HepG2 (cell line): ENCODE measurements around the gene ZNF772. TPM values are rescaled to one million over a fixed set of nuclear protein-coding genes. Genes with fewer than 3 reads are reported as not detected.

Source experiments
- AHR ChIP-seq: IDR thresholded peaks from 2 replicates; pipeline ENCODE4 v1.6.1; 2018; ENCODE audit warnings: missing genetic modification reagents, missing compliant biosample characterization
- ARID3A ChIP-seq: IDR thresholded peaks from 2 replicates; pipeline ENCODE4 v1.6.1; 2012; ENCODE audit warnings: low read depth, low read length, improper control_type of control experiment
- ELF3 ChIP-seq: IDR thresholded peaks from 2 replicates; pipeline ENCODE4 v1.6.1; 2016; ENCODE audit warnings: missing genetic modification reagents, missing compliant biosample characterization
- FOXO4 ChIP-seq: sonication (generic); formaldehyde crosslinking; conservative IDR thresholded peaks from 2 replicates; pipeline ENCODE4 v1.8.1; 2023; ENCODE audit warnings: missing genetic modification reagents
- GATAD2A ChIP-seq: IDR thresholded peaks from 2 replicates; pipeline ENCODE4 v1.6.1; 2016
- JUNB ChIP-seq: sonication (generic); formaldehyde crosslinking; IDR thresholded peaks from 2 replicates; pipeline ENCODE4 v1.8.0; 2022; ENCODE audit warnings: missing genetic modification reagents, mild to moderate bottlenecking, borderline replicate concordance
- KAT8 ChIP-seq: IDR thresholded peaks from 2 replicates; pipeline ENCODE4 v1.6.1; 2016; ENCODE audit warnings: missing genetic modification reagents, missing compliant biosample characterization
- MAX ChIP-seq: IDR thresholded peaks from 2 replicates; pipeline ENCODE4 v1.6.1; 2012; ENCODE audit warnings: inconsistent platforms
- MED13 ChIP-seq: sonication (generic); formaldehyde crosslinking; IDR thresholded peaks from 2 replicates; pipeline ENCODE4 v1.5.0; 2020; ENCODE audit warnings: missing genetic modification reagents
- MXD4 ChIP-seq: IDR thresholded peaks from 2 replicates; pipeline ENCODE4 v1.6.1; 2016; ENCODE audit warnings: mild to moderate bottlenecking, missing biosample characterization, missing genetic modification reagents
- NBN ChIP-seq: fragments of 450-650 bp; conservative IDR thresholded peaks from 2 replicates; pipeline ENCODE4 v1.6.1; 2017
- PAX8 ChIP-seq: sonication (generic); formaldehyde crosslinking; IDR thresholded peaks from 2 replicates; pipeline ENCODE4 v1.8.0; 2022; ENCODE audit warnings: mild to moderate bottlenecking, missing genetic modification reagents, borderline replicate concordance
- SOX13 ChIP-seq, 3 experiments: fragments of 450-650 bp in 1 of 3; sonication (generic) in 1 of 3; formaldehyde crosslinking in 1 of 3; IDR thresholded peaks in 2 of 3; conservative IDR thresholded peaks in 1 of 3; 2 replicates each; pipeline versions ENCODE4 v1.5.0 to v1.6.1; 2016 to 2020; ENCODE audit warnings: antibody characterized with exemption in 1 of 3, mild to moderate bottlenecking in 1 of 3, missing compliant biosample characterization in 1 of 3, missing genetic modification reagents in 1 of 3, moderate library complexity in 1 of 3
- STAT6 ChIP-seq: sonication (generic); formaldehyde crosslinking; IDR thresholded peaks from 2 replicates; pipeline ENCODE4 v1.4.0; 2020; ENCODE audit warnings: missing genetic modification reagents, mild to moderate bottlenecking, borderline replicate concordance
- ZBTB34 ChIP-seq: sonication (generic); formaldehyde crosslinking; IDR thresholded peaks from 2 replicates; pipeline ENCODE4 v1.8.0; 2022; ENCODE audit warnings: mild to moderate bottlenecking, missing genetic modification reagents
- ZBTB49 ChIP-seq: sonication (generic); formaldehyde crosslinking; IDR thresholded peaks from 2 replicates; pipeline ENCODE4 v1.4.0; 2020; ENCODE audit warnings: missing genetic modification reagents, borderline replicate concordance
- ZKSCAN1 ChIP-seq: fragments of 150-350 bp; IDR thresholded peaks from 2 replicates; pipeline ENCODE4 v1.6.1; 2014; ENCODE audit warnings: low read length
- ZNF557 ChIP-seq: sonication (generic); formaldehyde crosslinking; IDR thresholded peaks from 2 replicates; pipeline ENCODE4 v1.4.0; 2020; ENCODE audit warnings: missing genetic modification reagents
- ZNF615 ChIP-seq: sonication (generic); formaldehyde crosslinking; IDR thresholded peaks from 2 replicates; pipeline ENCODE4 v1.5.0; 2020; ENCODE audit warnings: mild to moderate bottlenecking, missing genetic modification reagents, borderline replicate concordance
- polyA plus RNA-seq, 8 experiments: library from polyadenylated mRNA; depleted of rRNA in 3 of 8; stranded (reverse) in 7 of 8; unstranded in 1 of 8; fragments of >200 nt; fragmentation: Illumina TruSeq in 4 of 8; extraction: Trizol in 4 of 8; gene quantifications; 2 replicates each; pipeline versions ENCODE4 v1.2.1 to v1.2.3, GENCODE V29; 2011 to 2016; ENCODE audit warnings: low read depth in 4 of 8, missing spikeins in 1 of 8, mixed read lengths in 1 of 8; ENCODE audit not compliant: insufficient read depth in 1 of 8
- total RNA-seq, 5 experiments: library from RNA; depleted of rRNA; stranded (reverse); fragments of >200 nt; fragmentation: Illumina TruSeq; extraction: Trizol; gene quantifications; 2 replicates each; pipeline ENCODE4 v1.2.3, GENCODE V29; 2016; ENCODE audit warnings: low read depth in 1 of 5

Gene ZNF772
- total and polyA plus RNA-seq, 2 of the 13 experiments (the other 11 are each of a cell fraction or from before 2014, with no cell fraction given), result 3.1 to 17.2 TPM

GRCh38 chr19:57435062-57435978 is 42.0 kb downstream of the ZNF772 start, which contains the start of gene ZNF749 (continued):
- TF ChIP-seq ARID3A (no peak; the same call in 1 of the 2 replicates), KAT8 (peak; percentile 86), SOX13 (IDR thresholded peaks at IDR 0.05) (no peak), SOX13 (CRISPR knock-in tag; conservative IDR thresholded peaks at IDR 0.05 in 1 of 2, IDR thresholded peaks at IDR 0.05 in 1 of 2) (no peak), AHR (CRISPR knock-in tag) (no peak), MAX (peak; percentile 82), MED13 (CRISPR knock-in tag) (no peak), ZNF615 (CRISPR knock-in tag) (no peak), ZNF557 (CRISPR knock-in tag) (no peak), STAT6 (no peak; the same call in 1 of the 2 replicates), JUNB (CRISPR knock-in tag) (no peak), ZKSCAN1 (no peak), ELF3 (CRISPR knock-in tag) (0 out of 2 replicates have a peak, but pooled peaks have one; percentile 11), FOXO4 (CRISPR knock-in tag) (no peak), ZBTB34 (CRISPR knock-in tag) (no peak), NBN (no peak), MXD4 (CRISPR knock-in tag) (no peak; the same call in 1 of the 2 replicates), GATAD2A (CRISPR knock-in tag) (no peak; the same call in 1 of the 2 replicates), ZBTB49 (no peak), PAX8 (no peak)
